B cell (primary cell): Measurements from ENCODE around the gene BTBD10.

ENCODE experiments used
- CTCF ChIP-seq: fragments of 200-600 bp; IDR thresholded peaks from one replicate; pipeline ENCODE4 v1.8.0; 2022; ENCODE audit warnings: antibody characterized with exemption, mild to moderate bottlenecking
- EZH2 ChIP-seq: IDR thresholded peaks from 2 replicates; pipeline ENCODE4 v1.6.1; 2012; ENCODE audit warnings: borderline replicate concordance, low read depth, mild to moderate bottlenecking, moderate library complexity, low read length; ENCODE audit not compliant: insufficient read depth, poor library complexity, severe bottlenecking

GRCh38 chr11:13446444-13446843, 16.6 kb downstream of the BTBD10 start:
- TF ChIP-seq CTCF = no peak
- no peak for TF ChIP-seq EZH2
